CD4-positive, alpha-beta T cell treated with Interleukin-17A for 1 hour (primary cell): ENCODE data around the gene ILRUN.
"Not testable (repeated sequence)": the region's sequence is repeated elsewhere in the genome, so short reads cannot be mapped to it uniquely, and the experiment has no call there.

Source experiments
- DNase-seq: peaks from one replicate; pipeline ENCODE4 v3.0.0-alpha.2; 2020

The ILRUN gene

GRCh38 chr6:34696189-34696738 lies 303 bp downstream of the ILRUN start:
- no peak for DNase-seq

DNA sequence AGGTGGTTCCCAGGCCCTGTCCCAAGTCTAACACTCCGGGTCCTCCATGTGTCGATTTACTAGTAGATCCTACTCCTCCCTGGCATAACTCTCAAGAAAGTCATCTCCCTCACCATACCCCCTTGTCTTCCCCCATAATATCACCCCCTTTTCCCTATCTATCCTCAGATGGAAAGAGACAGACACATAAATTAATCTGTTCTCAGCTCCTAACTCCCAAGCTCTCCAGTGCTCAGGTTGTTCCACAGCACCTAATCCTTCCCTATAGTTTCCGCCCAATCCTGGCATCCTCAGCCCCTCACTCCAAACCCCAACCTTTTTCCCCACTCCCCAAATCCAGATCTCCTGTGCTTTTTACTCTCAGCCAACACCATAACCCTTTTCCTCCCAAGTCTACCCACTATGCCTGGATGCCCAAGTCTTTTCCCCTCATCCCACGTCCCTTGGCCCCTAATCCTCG lies 808 bp downstream of the ILRUN start:
- no peak for DNase-seq

DNA sequence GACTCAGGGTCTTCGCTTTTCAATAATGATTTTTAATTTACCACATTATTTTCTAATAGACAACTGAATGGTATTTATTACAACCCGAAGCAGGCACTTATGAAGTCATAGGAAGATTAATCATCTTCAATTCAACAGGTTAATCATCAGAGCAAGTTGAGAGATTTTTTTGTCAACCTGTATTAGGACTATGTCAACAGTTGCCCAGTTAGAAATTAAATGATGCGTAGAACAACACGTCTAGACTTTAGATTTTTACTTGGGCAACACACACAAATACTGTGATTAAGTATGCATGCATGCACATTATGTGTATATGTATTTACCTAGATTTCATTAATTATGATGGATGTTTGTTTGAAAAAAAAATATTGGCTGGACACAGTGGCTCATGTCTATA lies 4.3 kb downstream of the ILRUN start:
- DNase-seq = no peak

DNA sequence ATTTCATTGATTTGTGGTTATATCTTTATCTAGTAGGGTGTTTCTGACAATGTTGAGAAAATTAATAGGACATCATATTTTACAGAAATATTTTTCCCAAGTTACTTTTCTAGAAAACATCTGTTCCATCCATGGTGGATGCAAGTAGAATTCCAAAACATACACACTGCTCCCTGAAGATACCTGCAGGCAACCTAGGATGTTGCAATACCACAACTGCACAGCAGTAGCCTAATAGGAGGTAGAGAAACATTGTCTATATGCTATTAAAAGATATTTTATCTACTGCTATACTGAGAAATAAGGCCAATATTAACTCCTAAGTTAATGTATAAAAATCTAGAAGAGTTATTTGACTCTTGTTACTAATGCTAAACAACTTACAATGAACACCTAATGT lies 6.8 kb downstream of the ILRUN start:
- DNase-seq = no peak

DNA sequence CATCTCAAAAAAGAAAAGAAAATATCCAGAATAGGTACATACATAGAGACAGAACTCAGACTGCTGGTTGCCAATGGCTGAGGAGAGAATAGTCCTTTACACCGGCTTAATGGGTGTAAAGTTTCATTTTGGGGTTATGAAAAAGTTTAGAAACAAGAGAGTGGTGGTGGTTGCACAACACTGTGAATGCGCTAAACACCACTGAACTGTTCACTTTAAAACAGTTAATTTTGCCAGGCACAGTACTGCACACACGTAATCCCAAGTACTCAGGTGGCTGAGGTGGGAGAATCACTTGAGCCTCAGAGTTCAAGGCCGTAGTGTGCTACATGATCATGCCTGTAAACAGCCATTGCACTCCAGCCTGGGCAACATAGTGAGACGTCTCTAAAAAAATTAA lies 7.6 kb downstream of the ILRUN start:
- DNase-seq = no peak

DNA sequence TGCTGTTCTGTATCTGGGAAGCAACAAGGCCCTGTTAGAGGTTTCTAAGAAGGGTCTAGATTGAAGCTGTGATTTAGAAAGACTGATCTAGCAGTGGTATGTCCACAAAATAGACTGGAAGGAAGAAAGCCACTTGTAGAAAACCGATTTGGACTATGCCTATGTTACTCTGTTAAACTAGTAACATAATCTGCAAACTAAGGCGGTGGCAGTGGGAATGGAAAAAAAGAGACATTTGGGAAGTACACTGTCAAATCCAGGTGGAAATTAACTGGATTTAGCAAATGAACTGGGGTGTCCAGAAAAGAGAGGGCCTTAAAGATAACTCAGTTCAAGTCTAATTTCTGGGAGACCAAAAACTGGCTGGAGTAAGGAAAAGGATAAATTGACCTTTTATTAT lies 11.6 kb downstream of the ILRUN start:
- no peak for DNase-seq

GRCh38 chr6:34684364-34684763 lies 12.2 kb downstream of the ILRUN start:
- no peak for DNase-seq

DNA sequence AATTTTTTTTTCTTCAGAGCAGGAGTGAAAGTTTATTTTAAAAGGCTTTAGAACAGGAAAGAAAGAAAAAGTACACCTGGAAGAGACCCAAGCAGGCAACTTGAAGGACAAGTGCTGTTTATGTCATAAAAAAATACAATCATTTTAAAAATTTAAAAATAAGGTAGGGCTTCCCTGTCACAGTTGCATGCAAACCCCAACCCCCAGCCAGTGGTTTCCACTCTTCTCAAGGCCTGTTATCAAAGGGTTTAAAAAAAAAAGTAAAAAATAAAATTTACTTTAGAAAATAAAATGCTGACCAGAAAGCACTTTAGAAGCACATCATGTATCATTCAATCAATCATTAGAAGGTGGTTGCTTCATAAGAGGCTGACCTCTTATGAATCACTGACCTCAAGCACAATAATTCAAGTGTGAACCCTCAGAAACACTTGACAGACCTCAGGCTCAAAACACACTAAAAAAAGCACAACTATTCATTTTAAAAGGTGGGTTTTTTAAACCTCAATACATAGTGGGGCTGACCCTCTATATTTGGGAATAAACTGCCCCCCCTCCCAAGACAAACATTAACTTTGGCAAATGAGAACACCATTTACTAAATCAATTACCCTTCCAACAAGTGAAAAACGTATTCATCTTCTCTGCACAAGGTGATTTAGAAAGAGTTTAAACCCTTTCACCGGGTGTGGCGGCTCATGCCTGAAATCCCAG lies 15.6 kb downstream of the ILRUN start:
- no peak for DNase-seq

DNA sequence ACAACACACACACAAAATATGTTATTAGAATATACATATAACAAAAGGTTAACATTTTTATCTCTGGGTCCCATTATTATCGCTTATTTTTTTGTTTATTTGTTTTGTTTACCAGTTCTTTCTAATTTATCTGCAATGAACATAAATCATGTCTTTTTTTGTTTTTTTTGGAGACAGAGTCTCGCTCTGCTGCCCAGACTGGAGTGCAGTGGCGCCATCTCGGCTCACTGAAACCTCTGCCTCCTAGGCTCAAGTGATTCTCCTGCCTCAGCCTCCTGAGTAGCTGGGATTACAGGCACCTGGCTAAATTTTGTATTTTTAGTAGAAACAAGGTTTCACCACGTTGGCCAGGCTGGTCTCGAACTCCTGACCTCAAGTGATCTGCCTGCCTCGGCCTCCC lies 16.3 kb downstream of the ILRUN start:
- DNase-seq = not testable (repeated sequence)

GRCh38 chr6:34679552-34680253 lies 16.9 kb downstream of the ILRUN start:
- no peak for DNase-seq

DNA sequence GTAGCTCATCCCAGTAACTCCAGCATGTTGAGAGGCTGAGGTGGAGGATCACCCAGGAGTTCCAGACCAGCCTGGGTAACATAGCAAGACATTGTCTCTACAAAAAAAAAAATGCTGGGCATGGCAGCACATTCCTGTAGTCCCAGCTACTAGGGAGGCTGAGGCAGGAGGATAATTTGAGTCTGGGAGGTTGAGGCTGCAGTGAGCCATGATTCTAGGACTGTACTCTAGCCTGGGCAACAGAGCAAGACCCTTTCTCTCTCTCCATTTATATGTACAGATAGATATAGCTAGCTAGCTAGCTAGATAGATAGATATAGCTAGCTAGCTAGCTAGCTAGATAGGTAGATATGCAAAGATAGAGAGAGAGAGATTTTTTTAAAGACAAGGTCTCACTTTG lies 20.4 kb downstream of the ILRUN start:
- DNase-seq = no peak

GRCh38 chr6:34674930-34675329 lies 21.6 kb downstream of the ILRUN start:
- not testable (repeated sequence) for DNase-seq

- DNase-seq = no peak
Measured at GRCh38 chr6:34674268-34674639, 22.3 kb downstream of the ILRUN start.

DNA sequence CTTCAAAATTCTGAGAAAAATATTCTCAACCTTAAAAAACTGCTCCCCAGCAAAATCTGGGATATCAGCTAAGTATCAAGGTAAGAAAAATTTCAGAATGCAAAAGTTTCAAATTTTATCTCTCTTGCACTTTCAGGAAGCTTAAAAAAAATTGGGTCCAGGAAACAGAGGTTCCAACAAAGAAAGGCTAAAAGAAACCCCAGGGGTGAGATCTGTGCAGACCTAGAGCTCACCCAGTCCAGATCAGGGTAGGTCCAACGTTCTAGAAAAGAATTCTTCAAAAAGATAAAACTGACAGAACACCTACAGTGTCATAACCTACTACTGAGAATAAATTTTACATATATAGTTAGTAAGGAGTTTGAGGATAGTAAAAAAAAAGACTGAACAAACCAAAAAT lies 23.5 kb downstream of the ILRUN start:
- peak; percentile 43 for DNase-seq

DNA sequence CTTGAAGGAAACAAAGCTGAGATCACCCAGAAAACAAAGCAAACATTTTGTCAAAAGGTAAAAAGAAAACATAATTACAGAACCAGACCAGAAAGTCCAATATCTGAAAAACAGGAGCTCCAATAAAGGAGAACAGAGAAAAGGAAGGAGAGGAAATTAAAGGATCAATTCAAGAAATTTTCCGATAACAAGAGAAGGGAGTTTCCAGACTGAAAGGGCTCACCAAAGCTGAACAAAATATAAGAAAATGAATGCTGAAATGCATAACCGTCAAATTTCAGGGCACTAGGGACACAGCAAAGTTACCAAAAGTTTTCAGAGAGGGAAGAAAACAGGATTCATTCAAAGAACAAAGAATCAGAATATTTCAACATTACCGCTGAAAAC lies 23.9 kb downstream of the ILRUN start:
- DNase-seq = peak; percentile 40

GRCh38 chr6:34671801-34672656 lies 24.5 kb downstream of the ILRUN start:
- peak; percentile 90 for DNase-seq

DNA sequence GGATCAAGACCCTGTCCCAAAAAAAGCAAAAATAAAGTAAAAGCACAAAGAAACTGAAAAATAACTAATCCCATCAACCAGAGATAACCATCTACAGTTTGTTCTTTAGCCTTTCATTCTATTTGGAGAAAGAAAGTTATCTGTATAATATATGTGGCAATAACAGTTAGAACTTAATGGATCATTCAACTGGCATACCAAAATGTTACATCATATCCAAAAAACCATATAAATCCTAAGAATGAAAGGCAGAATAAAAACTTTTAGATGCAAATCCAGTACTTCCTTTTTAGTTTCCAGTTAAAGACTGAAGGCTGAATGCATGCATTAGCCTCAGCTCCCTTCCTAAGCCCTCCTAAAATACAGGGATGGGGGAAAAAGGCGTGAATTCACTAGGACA lies 25.2 kb downstream of the ILRUN start:
- no peak for DNase-seq

DNA sequence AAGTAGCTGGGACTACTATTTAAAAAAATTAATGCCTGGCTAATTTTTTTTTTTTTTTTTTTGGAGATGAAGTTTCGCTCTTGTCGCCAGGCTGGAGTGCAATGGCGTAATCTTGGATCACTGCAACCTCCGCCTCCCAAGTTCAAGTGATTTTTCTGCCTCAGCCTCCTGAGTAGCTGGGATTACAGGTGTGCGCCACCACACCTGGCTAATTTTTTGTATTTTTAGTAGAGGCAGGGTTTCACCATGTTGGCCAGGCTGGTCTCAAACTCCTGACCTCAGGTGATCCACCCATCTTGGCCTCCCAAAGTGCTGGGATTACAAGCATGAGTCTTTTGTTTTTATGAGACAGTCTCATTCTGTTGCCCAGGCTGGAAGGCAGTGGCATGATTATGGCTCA lies 27.8 kb downstream of the ILRUN start:
- DNase-seq = not testable (repeated sequence)

- DNase-seq = no peak
Measured at GRCh38 chr6:34667481-34668238, 28.9 kb downstream of the ILRUN start.

DNA sequence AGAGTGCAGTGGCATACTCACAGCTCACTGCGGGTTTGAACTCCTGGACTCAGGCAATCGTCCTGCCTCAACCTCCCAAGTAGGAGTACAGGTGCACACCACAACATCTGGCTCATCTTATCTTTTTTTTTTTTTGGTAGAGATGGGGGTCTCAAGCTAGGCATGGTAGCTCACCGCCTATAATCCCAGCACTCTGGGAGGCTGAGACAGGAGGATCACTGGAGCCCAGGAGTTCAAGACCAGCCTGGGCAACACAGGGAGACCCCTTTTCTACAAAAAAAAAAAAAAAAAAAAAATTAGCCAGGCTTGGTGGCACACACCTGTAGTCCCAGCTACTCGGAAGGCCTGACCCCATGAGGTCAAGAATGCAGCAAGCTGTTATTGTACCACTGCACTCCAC lies 31.5 kb downstream of the ILRUN start:
- no peak for DNase-seq

GRCh38 chr6:34664256-34664971 lies 32.2 kb downstream of the ILRUN start:
- no peak for DNase-seq

- no peak for DNase-seq
Measured at GRCh38 chr6:34663831-34664255, 32.7 kb downstream of the ILRUN start.
